Vagina (tissue), 2 donors: ENCODE measurements around the gene CASQ2.

Source experiments
- CTCF ChIP-seq, 3 experiments: fragments of 450-650 bp in 2 of 3; fragments of 200-600 bp in 1 of 3; sonication (generic) in 1 of 3; IDR thresholded peaks; one replicate each; pipeline ENCODE4 v1.5.1; 2017 to 2019; ENCODE audit warnings: antibody characterized with exemption in 3 of 3, mild to moderate bottlenecking in 2 of 3, moderate library complexity in 2 of 3
- POLR2A ChIP-seq, 2 donors: fragments of 450-650 bp; IDR thresholded peaks; one replicate each; pipeline ENCODE4 v1.6.1; 2017; ENCODE audit warnings: antibody characterized with exemption in 2 of 2, mild to moderate bottlenecking in 2 of 2, moderate library complexity in 2 of 2
- POLR2AphosphoS5 ChIP-seq, 2 donors: sonication (generic); formaldehyde crosslinking; IDR thresholded peaks; one replicate each; pipeline ENCODE4 v1.9.0; 2017; ENCODE audit warnings: antibody characterized with exemption in 2 of 2, mild to moderate bottlenecking in 2 of 2, low read depth in 1 of 2; ENCODE audit not compliant: insufficient read depth in 1 of 2

GRCh38 chr1:115710859-115711624, 57.5 kb downstream of the CASQ2 start:
- TF ChIP-seq CTCF (IDR thresholded peaks at IDR 0.05) (no peak), POLR2AphosphoS5 (IDR thresholded peaks at IDR 0.05; ENCODE audit: insufficient read depth in 1 of 2, low read depth in 1 of 2) (no peak), POLR2A (IDR thresholded peaks at IDR 0.05) (no peak)
